Lower leg skin (tissue), 3 donors: ENCODE results near the gene SLFN12L.

Experiments
- POLR2A ChIP-seq, 2 donors: fragments of 450-650 bp; IDR thresholded peaks; one replicate each; pipeline ENCODE4 v1.6.1; 2016 to 2017; ENCODE audit warnings: antibody characterized with exemption in 2 of 2, mild to moderate bottlenecking in 1 of 2, moderate library complexity in 1 of 2
- TF ChIP-seq, protein P1 (sequence below), 3 donors: fragments of 450-650 bp; IDR thresholded peaks; one replicate each; pipeline ENCODE4 v1.5.1; 2016; ENCODE audit warnings: antibody characterized with exemption in 3 of 3, mild to moderate bottlenecking in 3 of 3, moderate library complexity in 2 of 3

DNA sequence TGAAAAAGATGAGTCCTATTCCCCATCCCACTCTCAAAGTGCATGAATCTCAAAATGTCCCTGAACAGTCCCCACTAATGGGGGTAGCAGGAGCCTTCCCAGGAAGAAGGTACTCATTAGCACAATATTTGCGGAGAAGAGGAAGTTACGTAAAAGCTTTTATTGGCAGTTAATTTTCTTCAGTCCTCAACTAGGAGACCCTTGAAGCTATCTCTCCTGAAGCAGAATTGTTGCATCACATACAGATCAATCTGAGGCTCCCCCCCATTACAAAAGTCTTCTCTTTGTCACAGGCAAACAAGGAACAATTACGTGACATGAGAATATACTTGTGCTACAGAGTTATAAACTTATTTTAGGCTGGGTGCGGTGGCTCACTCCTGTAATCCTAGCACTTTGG lies 14.2 kb downstream of the SLFN12L start:
- TF ChIP-seq, protein P1, sequence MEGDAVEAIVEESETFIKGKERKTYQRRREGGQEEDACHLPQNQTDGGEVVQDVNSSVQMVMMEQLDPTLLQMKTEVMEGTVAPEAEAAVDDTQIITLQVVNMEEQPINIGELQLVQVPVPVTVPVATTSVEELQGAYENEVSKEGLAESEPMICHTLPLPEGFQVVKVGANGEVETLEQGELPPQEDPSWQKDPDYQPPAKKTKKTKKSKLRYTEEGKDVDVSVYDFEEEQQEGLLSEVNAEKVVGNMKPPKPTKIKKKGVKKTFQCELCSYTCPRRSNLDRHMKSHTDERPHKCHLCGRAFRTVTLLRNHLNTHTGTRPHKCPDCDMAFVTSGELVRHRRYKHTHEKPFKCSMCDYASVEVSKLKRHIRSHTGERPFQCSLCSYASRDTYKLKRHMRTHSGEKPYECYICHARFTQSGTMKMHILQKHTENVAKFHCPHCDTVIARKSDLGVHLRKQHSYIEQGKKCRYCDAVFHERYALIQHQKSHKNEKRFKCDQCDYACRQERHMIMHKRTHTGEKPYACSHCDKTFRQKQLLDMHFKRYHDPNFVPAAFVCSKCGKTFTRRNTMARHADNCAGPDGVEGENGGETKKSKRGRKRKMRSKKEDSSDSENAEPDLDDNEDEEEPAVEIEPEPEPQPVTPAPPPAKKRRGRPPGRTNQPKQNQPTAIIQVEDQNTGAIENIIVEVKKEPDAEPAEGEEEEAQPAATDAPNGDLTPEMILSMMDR (IDR thresholded peaks at IDR 0.05): no peak
- no peak for TF ChIP-seq POLR2A (IDR thresholded peaks at IDR 0.05)
